ENCODE data around the gene LIN7C. TPM values are rescaled to one million over a fixed set of nuclear protein-coding genes. Genes with fewer than 3 reads are reported as not detected.

LIN7C gene
- total and polyA plus RNA-seq, 2 of the 8 experiments (the other 6 are each of a cell fraction or from before 2014, with no cell fraction given) = 10.5 to 42.7 TPM

DNA sequence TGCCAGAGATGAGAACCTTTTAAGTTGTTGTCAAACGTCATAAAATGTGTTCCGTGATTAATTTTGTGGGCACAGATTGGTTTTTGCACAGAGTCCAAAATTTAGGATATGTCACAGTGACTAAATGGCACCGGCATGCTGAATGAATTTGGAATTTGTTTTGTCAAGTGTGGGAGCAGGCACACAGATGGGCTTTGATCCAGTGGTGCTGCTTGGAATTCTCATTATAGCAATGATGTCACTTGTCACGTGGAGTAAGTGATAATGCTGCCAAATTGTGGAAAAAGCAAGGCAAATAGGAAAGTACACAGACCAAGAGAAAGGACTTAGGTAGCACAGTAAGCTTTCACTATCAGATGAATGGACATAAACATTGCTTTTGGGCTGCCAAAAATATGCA is 8.0 kb upstream of the LIN7C start:
- Histone ChIP-seq H2AK5ac (ENCODE audit: low read depth, low read length) (no peak overlapping the region), H4K8ac (ENCODE audit: extremely low read depth, insufficient read depth, low read length) (no peak overlapping the region), H3K27ac (ENCODE audit: low read depth, low read length) (no peak overlapping the region), H4K91ac (replicated peaks; ENCODE audit: insufficient read length, low read length) (no peak overlapping the region), H3K4me2 (ENCODE audit: insufficient read depth in 1 of 2, low read depth in 2 of 2, low read length in 2 of 2) (no peak overlapping the region), H3K14ac (ENCODE audit: insufficient read length) (no peak overlapping the region), H3K79me2 (ENCODE audit: control insufficient read depth in 1 of 2, insufficient read depth in 2 of 2, low read length in 2 of 2) (no peaks in the 10 kb centered on the region), H3K23ac (ENCODE audit: insufficient read length) (no peak overlapping the region), H3K36me3 (ENCODE audit: control insufficient read depth in 2 of 4, insufficient read depth in 4 of 4, low read length in 3 of 4) (no peaks in the 10 kb centered on the region), H3K23me2 (ENCODE audit: low read depth, low read length) (no peaks in the 10 kb centered on the region), H3K9ac (replicated peaks in 1 of 4; ENCODE audit: extremely low read depth in 1 of 4, low read depth in 3 of 4, low read length in 3 of 4) (no peak overlapping the region), H3K79me1 (ENCODE audit: low read depth, low read length) (no peaks in the 10 kb centered on the region), H2BK15ac (ENCODE audit: low read length) (no peak overlapping the region), H3K56ac (replicated peaks; ENCODE audit: insufficient read length, low read depth, low read length) (no peak overlapping the region), H3K27me3 (replicated peaks in 1 of 4; ENCODE audit: control insufficient read depth in 3 of 4, extremely low read depth in 1 of 4, insufficient read depth in 3 of 4, low read length in 3 of 4) (no peaks in the 10 kb centered on the region), H2BK20ac (ENCODE audit: low read length) (no peak overlapping the region), H2BK120ac (replicated peaks; ENCODE audit: low read depth, low read length) (no peak overlapping the region), H3K18ac (ENCODE audit: extremely low read depth, low read length) (no peak overlapping the region), H3K4me3 (ENCODE audit: extremely low read depth in 1 of 4, insufficient read depth in 2 of 4, low read depth in 3 of 4, low read length in 4 of 4) (no peak overlapping the region), H3K4ac (replicated peaks; ENCODE audit: insufficient read length, low read depth, low read length) (no peak overlapping the region), H3K4me1 (replicated peaks in 1 of 4; ENCODE audit: control insufficient read depth in 3 of 4, insufficient read depth in 4 of 4, low read length in 3 of 4) (no peaks in the 10 kb centered on the region), H2BK12ac (ENCODE audit: low read depth, low read length) (no peak overlapping the region), H3K9me3 (ENCODE audit: insufficient read depth in 2 of 2, low read depth in 1 of 2, low read length in 1 of 2) (no peaks in the 10 kb centered on the region), H4K5ac (ENCODE audit: insufficient read length, low read depth, low read length) (no peak overlapping the region), H2AFZ (ENCODE audit: low read length) (no peak overlapping the region), H2BK5ac (ENCODE audit: low read depth, low read length) (no peak overlapping the region), H4K20me1 (replicated peaks in 1 of 2; ENCODE audit: control insufficient read depth in 1 of 2, insufficient read depth in 2 of 2, low read length in 2 of 2) (no peaks in the 10 kb centered on the region)
- DNase-seq (ENCODE audit: low read depth in 1 of 2, low spot score in 2 of 2) (no peak), FAIRE-seq (peak; percentile 13)
- POLR2A ChIA-PET (ENCODE audit: partially characterized antibody) = no interaction called here
- 83% methylated on average over 4 of the region's 4 CpGs; no CpG with 5 or more reads in 1 of the 2 experiments for WGBS, 2 experiments (ENCODE audit: extremely low coverage in 1 of 2, insufficient coverage in 1 of 2, insufficient read length in 1 of 2, insufficient replicate concordance in 2 of 2, low coverage in 1 of 2, low lambda C conversion rate in 2 of 2, missing lambda C conversion rate in 1 of 2)
- CTCF ChIA-PET (ENCODE audit: partially characterized antibody) = interaction anchor here (1.7 kb wide), 1 partner anchor 9 kb away, joined by 6 read pairs; no protein-coding TSS in a partner anchor
- TF ChIP-seq KDM4A (IDR thresholded peaks at IDR 0.05; ENCODE audit: low read depth, low read length, severe bottlenecking) = no peak
- TF ChIP-seq CREB1 (IDR thresholded peaks at IDR 0.05) = no peak
- TF ChIP-seq KDM5A (IDR thresholded peaks at IDR 0.05; ENCODE audit: low read length) = no peak
- no peak for TF ChIP-seq CHD2 (IDR thresholded peaks at IDR 0.05; ENCODE audit: low read length)
- TF ChIP-seq, protein P1, sequence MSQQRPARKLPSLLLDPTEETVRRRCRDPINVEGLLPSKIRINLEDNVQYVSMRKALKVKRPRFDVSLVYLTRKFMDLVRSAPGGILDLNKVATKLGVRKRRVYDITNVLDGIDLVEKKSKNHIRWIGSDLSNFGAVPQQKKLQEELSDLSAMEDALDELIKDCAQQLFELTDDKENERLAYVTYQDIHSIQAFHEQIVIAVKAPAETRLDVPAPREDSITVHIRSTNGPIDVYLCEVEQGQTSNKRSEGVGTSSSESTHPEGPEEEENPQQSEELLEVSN (IDR thresholded peaks at IDR 0.05) = no peak
- TF ChIP-seq, protein P2, sequence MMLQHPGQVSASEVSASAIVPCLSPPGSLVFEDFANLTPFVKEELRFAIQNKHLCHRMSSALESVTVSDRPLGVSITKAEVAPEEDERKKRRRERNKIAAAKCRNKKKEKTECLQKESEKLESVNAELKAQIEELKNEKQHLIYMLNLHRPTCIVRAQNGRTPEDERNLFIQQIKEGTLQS (IDR thresholded peaks at IDR 0.05; ENCODE audit: insufficient read depth, low read depth, low read length) = no peak
- TF ChIP-seq MAFK (IDR thresholded peaks at IDR 0.05; ENCODE audit: low read depth, low read length) = no peak
- no peak for TF ChIP-seq ASH2L (IDR thresholded peaks at IDR 0.05; ENCODE audit: low read length)
- TF ChIP-seq TBP (IDR thresholded peaks at IDR 0.05; ENCODE audit: low read depth, low read length) = no peak
- TF ChIP-seq PHF8 (conservative IDR thresholded peaks at IDR 0.05; ENCODE audit: low read depth, low read length) = no peak
- no peak for TF ChIP-seq EP300 (IDR thresholded peaks at IDR 0.05; ENCODE audit: borderline replicate concordance in 1 of 2, low read depth in 2 of 2, low read length in 2 of 2)
- TF ChIP-seq JUND (IDR thresholded peaks at IDR 0.05; ENCODE audit: low read length) = no peak
- no peak for TF ChIP-seq BCL11A (IDR thresholded peaks at IDR 0.05; ENCODE audit: low read depth in 2 of 2, low read length in 2 of 2)
- TF ChIP-seq CTBP2 (IDR thresholded peaks at IDR 0.05; ENCODE audit: borderline replicate concordance, insufficient read depth, insufficient read length, low read length) = no peak
